Mesothelial cell of epicardium (in vitro differentiated cells): ENCODE measurements around the gene ESRRA. TPM values are rescaled to one million over a fixed set of nuclear protein-coding genes. Genes with fewer than 3 reads are reported as not detected.

Experiments used
- DNase-seq, 2 experiments: peaks; one replicate each; pipeline ENCODE4 v3.0.0; 2021; ENCODE audit warnings: low spot score in 2 of 2; ENCODE audit not compliant: unreplicated experiment in 2 of 2
- H3K27ac Mint-ChIP-seq: 2 replicates; pipeline ENCODE4 v1.8.0; 2021; ENCODE audit warnings: mixed read lengths
- H3K27me3 Mint-ChIP-seq: 2 replicates; pipeline ENCODE4 v1.8.0; 2021; ENCODE audit warnings: low read depth, mixed read lengths
- H3K36me3 Mint-ChIP-seq: 2 replicates; pipeline ENCODE4 v1.8.0; 2021; ENCODE audit warnings: mixed read lengths
- H3K4me1 Mint-ChIP-seq: 2 replicates; pipeline ENCODE4 v1.8.0; 2021; ENCODE audit warnings: mixed read lengths
- H3K4me3 Mint-ChIP-seq: 2 replicates; pipeline ENCODE4 v1.8.0; 2021; ENCODE audit warnings: mild to moderate bottlenecking, moderate library complexity, mixed read lengths
- H3K9me3 Mint-ChIP-seq: 2 replicates; pipeline ENCODE4 v1.8.0; 2021; ENCODE audit warnings: mixed read lengths
- total RNA-seq: library from RNA; stranded (reverse); gene quantifications from 3 replicates; pipeline ENCODE4 v1.2.1, GENCODE V29; 2021
- TF ChIP-seq, protein P1 (sequence below): fragments of 200-600 bp; sonication (generic); IDR thresholded peaks from one replicate; pipeline ENCODE4 v1.5.0; 2021; ENCODE audit warnings: antibody characterized with exemption; ENCODE audit not compliant: unreplicated experiment

Gene ESRRA
- total RNA-seq, 1 donor from 2014 or later: 26.6 TPM

DNA sequence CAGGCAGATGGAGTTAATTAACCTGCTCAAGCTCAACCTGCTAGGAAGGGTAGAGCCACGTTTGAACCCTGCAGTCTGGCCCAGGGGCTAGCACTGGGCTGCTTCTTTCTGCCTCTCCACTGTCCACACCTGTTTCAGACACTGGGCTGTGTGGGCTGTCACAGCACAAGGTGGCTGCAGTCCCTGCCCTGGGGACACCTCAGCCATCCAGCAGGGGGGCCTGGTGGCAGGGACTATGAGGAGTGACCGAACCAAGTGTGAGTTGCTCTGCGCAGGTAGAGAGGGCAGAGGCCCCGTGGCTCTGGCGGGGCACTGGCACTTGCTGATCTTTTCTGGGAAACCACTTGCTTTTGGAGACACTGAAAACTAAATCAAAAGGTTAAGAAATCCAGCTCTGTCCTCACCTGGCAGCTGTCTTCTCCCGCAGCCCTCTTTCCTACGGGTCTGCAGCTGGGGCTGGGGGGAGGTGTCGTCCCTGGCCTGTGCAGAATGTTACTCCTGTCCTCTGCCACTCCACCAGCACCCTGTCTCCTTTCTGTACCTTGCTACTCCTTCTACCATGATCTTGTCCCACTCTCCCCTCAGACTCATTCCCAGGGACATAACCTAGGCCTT is 26.6 kb upstream of the ESRRA start:
- Mint-ChIP-seq H3K27me3 (no peaks in the 10 kb centered on the region), H3K9me3 (no peaks in the 10 kb centered on the region), H3K36me3 (peaks cover 11% of the 10 kb centered on the region), H3K27ac (no peak overlapping the region), H3K4me1 (peaks cover 2% of the 10 kb centered on the region), H3K4me3 (no peak overlapping the region)
- TF ChIP-seq, protein P1, sequence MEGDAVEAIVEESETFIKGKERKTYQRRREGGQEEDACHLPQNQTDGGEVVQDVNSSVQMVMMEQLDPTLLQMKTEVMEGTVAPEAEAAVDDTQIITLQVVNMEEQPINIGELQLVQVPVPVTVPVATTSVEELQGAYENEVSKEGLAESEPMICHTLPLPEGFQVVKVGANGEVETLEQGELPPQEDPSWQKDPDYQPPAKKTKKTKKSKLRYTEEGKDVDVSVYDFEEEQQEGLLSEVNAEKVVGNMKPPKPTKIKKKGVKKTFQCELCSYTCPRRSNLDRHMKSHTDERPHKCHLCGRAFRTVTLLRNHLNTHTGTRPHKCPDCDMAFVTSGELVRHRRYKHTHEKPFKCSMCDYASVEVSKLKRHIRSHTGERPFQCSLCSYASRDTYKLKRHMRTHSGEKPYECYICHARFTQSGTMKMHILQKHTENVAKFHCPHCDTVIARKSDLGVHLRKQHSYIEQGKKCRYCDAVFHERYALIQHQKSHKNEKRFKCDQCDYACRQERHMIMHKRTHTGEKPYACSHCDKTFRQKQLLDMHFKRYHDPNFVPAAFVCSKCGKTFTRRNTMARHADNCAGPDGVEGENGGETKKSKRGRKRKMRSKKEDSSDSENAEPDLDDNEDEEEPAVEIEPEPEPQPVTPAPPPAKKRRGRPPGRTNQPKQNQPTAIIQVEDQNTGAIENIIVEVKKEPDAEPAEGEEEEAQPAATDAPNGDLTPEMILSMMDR: no peak
- DNase-seq: no peak

DNA sequence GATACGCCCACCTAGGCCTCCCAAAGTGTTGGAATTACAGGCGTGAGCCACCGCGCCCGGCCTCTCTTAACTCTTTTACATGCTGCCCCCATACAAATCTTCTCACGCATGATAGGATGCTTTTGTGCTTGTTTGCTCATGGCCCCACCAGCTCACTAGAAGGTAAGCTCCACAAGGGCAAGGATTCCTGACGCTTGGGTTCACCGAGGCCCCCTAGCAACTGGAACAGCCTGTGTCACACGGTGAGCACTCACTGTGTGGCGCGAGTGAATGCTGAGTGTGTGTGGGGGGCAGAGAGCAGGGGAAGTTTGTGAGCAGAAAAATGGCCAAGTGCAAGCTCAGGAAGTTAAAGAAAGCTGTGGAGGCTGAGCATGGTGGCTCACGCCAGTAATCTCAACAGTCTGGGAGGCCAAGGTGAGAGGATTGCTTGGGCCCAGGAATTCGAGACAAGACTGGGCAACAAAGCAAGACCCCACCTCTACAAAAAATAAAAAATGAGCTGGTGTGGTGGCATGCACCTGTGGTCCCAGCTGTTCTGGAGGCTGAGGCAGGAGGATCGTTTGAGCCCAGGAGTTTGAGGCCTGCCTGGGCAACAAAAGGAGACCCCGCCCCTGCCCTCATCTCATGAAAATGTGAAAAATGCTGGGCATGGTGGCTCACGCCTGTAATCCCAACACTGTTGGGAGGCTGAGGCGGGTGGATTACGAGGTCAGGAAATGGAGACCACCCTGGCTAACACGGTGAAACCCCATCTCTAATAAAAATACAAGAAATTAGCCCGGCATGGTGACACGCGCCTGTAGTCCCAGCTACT is 23.2 kb upstream of the ESRRA start:
- no peaks in the 10 kb centered on the region for H3K9me3 Mint-ChIP-seq
- no peaks in the 10 kb centered on the region for H3K27me3 Mint-ChIP-seq
- H3K36me3 Mint-ChIP-seq: peaks cover 8% of the 10 kb centered on the region
- H3K27ac Mint-ChIP-seq: no peak overlapping the region
- DNase-seq: no peak
- H3K4me3 Mint-ChIP-seq: no peak overlapping the region
- H3K4me1 Mint-ChIP-seq: peaks cover 12% of the 10 kb centered on the region
- TF ChIP-seq, protein P1: no peak

DNA sequence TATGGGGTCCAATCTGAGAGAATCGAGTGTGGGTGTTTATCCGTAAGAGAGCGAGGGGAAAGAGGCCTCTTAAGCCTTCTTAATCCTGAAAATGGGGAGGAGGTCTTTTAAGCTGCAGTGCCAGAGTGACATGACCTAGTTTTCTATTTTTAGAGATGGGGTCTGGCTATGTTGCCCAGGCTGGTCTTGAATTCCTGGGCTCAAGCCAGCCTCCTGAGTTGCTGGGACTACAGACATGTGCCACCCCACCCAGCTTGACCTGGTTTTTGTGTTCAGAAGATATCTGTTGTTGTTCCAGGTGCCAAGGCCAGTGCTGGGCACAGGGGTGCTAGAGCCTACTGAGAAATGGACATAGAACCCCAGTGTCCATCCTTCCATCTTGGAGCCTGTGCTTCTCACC is 22.2 kb upstream of the ESRRA start:
- H3K4me1 Mint-ChIP-seq: peaks cover 13% of the 10 kb centered on the region
- DNase-seq: no peak
- peaks cover 8% of the 10 kb centered on the region for H3K36me3 Mint-ChIP-seq
- TF ChIP-seq, protein P1: no peak
- peak overlapping the region; percentile 59 for H3K27ac Mint-ChIP-seq
- no peaks in the 10 kb centered on the region for H3K27me3 Mint-ChIP-seq
- H3K4me3 Mint-ChIP-seq: peak overlapping the region; percentile 82
- H3K9me3 Mint-ChIP-seq: no peaks in the 10 kb centered on the region

DNA sequence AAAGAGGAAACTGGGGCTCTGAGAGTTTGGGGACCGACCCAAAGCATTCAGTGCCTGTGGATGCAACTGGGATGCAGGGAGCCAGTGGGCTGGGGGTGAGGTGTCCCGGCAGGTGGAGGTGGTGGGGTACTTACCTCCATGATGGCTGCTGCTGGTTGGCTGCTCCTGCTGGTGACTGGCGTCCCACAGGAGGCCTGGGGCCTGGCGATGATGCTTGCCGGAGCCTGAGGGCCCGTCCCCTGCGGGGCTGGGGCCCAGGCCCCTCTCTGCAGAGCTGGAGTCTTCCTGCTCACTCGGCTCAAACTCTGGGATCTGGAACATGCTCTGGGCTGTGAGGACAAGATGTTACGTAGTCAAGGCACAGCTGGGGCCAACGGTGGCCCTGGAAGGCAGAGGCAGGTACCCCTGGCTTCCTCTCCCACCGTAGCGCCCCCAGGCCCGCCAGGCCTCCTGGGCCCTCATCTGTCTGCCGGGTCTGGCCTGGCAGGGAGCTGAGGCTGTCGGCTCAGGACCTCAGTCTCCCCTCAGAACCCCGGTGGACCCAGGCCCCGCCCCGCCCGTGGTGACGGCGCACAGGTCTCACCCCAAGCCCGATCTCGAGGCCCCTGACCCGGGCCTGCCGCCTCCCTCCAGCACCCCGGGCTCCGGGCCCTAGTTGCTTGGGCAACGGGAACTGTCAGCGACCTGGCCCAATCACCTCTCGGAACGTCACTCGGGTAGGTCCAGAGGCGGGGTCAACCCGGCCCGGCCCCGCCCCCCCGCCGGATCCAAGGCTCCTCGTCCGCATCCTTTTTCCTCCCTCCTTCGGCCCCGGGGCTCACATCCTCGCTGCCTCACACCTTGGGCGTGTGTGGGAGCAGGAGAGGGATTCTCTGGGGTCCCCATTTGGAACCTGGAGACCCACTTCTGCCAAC is 21.0 kb upstream of the ESRRA start, which contains the start of gene BAD:
Gene BAD (minus strand): TSS at position 618 of the 914 bp plus-strand sequence. CDS start 297 bp downstream, at position 321.
- Mint-ChIP-seq H3K27ac (peak within 1 kb of the TSS; percentile 94), H3K36me3 (peaks cover 13% of the 10 kb centered on the region), H3K9me3 (no peaks in the 10 kb centered on the region), H3K4me3 (peak within 1 kb of the TSS; percentile 82), H3K4me1 (peaks cover 13% of the 10 kb centered on the region), H3K27me3 (peaks cover 4% of the 10 kb centered on the region)
- DNase-seq: peak; percentile 88
- TF ChIP-seq, protein P1: no peak

DNA sequence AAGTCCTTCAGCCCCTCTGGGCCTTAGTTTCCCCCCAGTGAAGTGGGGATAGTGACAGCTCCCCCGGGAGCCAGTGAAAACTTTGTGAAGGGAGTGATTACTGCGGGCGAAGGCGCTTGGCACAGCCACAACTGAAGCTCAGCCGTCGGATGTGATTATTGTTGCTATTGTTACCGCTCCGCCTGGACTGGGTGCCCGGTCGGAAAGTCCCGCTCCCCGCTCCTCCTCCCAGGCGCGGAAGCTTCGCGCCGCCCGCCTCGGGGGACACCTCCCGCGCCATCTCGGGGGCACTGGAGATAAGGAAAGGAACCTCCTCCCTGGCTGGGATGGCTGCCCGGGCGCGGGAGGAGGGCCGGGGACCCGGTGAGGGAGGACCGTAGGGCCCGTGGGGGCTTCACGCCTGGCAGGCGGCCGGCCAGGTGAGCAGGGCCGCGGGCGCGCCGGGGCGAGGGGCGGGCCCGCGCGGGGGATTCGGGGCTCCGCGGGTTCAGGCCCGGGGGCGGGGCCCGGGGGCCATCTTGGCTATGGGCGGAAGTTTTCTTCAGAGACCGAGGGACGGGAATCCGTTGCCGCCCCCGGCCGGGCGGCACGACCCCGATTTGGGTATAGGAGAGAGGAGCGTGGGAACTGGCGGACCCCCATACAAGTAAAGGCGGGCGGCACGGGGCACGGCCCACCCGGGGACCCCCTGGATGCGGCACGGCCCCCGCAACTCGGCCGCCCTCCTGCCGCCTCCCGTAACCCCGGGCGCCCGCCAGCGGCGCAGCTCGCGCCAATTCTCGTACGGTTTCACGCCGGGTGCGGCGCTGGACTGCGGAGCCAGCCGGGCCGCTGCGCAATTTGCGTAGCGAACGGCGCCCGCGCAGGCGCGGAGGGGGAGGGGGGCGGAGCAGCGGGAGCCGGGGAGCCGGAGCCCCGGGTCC is 20.1 kb upstream of the ESRRA start, which contains the start of gene GPR137:
Gene GPR137 (plus strand): TSS at position 887 of the 923 bp plus-strand sequence. CDS start 677 bp downstream, outside the sequence.
- Mint-ChIP-seq H3K4me3 (peak within 1 kb of the TSS; percentile 82), H3K4me1 (peaks cover 13% of the 10 kb centered on the region), H3K36me3 (peaks cover 16% of the 10 kb centered on the region), H3K9me3 (no peaks in the 10 kb centered on the region), H3K27ac (peak within 1 kb of the TSS; percentile 94), H3K27me3 (peaks cover 13% of the 10 kb centered on the region)
- TF ChIP-seq, protein P1: no peak
- DNase-seq: peak; percentile 83 to 97
